Bronchial epithelial cell (primary cell): ENCODE data around the gene MCOLN1. TPM values are rescaled to one million over a fixed set of nuclear protein-coding genes. Genes with fewer than 3 reads are reported as not detected.
A peak's percentile ranks its signal among the peaks of the same experiment; 100 is the strongest.

Experiments used
- DNase-seq: peaks from one replicate; pipeline ENCODE4 v3.0.0-alpha.2; 2010; ENCODE audit warnings: low read depth
- FAIRE-seq: peaks from 2 replicates; lab custom pipeline; 2011; peaks lifted over from hg19 to GRCh38; lab: Jason Lieb, UNC
- H3K27me3 ChIP-seq: 2 replicates; pipeline ENCODE4 v1.5.1; 2011; ENCODE audit warnings: low read length; ENCODE audit not compliant: control insufficient read depth, insufficient read depth
- H3K36me3 ChIP-seq: 2 replicates; pipeline ENCODE4 v1.5.1; 2011; ENCODE audit warnings: low read length; ENCODE audit not compliant: control insufficient read depth, insufficient read depth
- H3K4me3 ChIP-seq: 2 replicates; pipeline ENCODE4 v1.5.1; 2011; ENCODE audit warnings: mild to moderate bottlenecking, low read depth, low read length, control low read depth
- CTCF ChIP-seq: IDR thresholded peaks from 2 replicates; pipeline ENCODE4 v1.5.1; 2011; ENCODE audit warnings: mild to moderate bottlenecking, moderate library complexity, low read length, control low read depth, inconsistent platforms; ENCODE audit not compliant: insufficient read depth, severe bottlenecking
- total RNA-seq: library from RNA; depleted of rRNA; stranded (reverse); fragments of >200 nt; gene quantifications from 2 replicates; pipeline ENCODE4 v1.2.1, GENCODE V29; 2014

MCOLN1 gene
- total RNA-seq, 1 donor from 2014 or later: 3.7 TPM

GRCh38 chr19:7539827-7540425 is 17.5 kb downstream of the MCOLN1 start:
- Histone ChIP-seq H3K36me3 (peaks cover 12% of the 10 kb centered on the region), H3K27me3 (no peaks in the 10 kb centered on the region), H3K4me3 (no peak overlapping the region)
- TF ChIP-seq CTCF: no peak
- FAIRE-seq (no peak), DNase-seq (no peak)

GRCh38 chr19:7540761-7541474 is 18.5 kb downstream of the MCOLN1 start:
- DNase-seq (peak; percentile 31), FAIRE-seq (no peak)
- no peak for TF ChIP-seq CTCF
- Histone ChIP-seq H3K4me3 (no peak overlapping the region), H3K36me3 (peaks cover 12% of the 10 kb centered on the region), H3K27me3 (no peaks in the 10 kb centered on the region)

GRCh38 chr19:7541475-7541824 is 19.0 kb downstream of the MCOLN1 start:
- DNase-seq: no peak
- no peak for TF ChIP-seq CTCF
- no peak overlapping the region for H3K4me3 ChIP-seq
- peaks cover 12% of the 10 kb centered on the region for H3K36me3 ChIP-seq
- no peaks in the 10 kb centered on the region for H3K27me3 ChIP-seq
- FAIRE-seq: no peak

- TF ChIP-seq CTCF: no peak
- Histone ChIP-seq H3K36me3 (peaks cover 12% of the 10 kb centered on the region), H3K27me3 (no peaks in the 10 kb centered on the region), H3K4me3 (no peak overlapping the region)
- peak; percentile 13 for FAIRE-seq
- DNase-seq: no peak
Measured at GRCh38 chr19:7541828-7542443, 19.5 kb downstream of the MCOLN1 start.

- DNase-seq (no peak), FAIRE-seq (no peak)
- no peak overlapping the region for H3K4me3 ChIP-seq
- TF ChIP-seq CTCF: no peak
- H3K27me3 ChIP-seq: no peaks in the 10 kb centered on the region
- H3K36me3 ChIP-seq: peaks cover 12% of the 10 kb centered on the region
Measured at GRCh38 chr19:7542556-7543348, 20.3 kb downstream of the MCOLN1 start.
